H1 (cell line): ENCODE results near the gene KRT9. TPM values are rescaled to one million over a fixed set of nuclear protein-coding genes. Genes with fewer than 3 reads are reported as not detected.
A peak's percentile ranks its signal among the peaks of the same experiment; 100 is the strongest.

Experiments
- CTCF ChIA-PET: fragments of 300-600 bp; sonication (Branson Sonifier 250); formaldehyde crosslinking; loops from one replicate; lab custom pipeline; 2021; ENCODE audit not compliant: partially characterized antibody; lab: Charles Lee
- POLR2A ChIA-PET: fragments of 300-600 bp; sonication (Branson Sonifier 250); formaldehyde crosslinking; loops from one replicate; lab custom pipeline; 2021; ENCODE audit warnings: inconsistent platforms; ENCODE audit not compliant: partially characterized antibody; lab: Charles Lee
- DNase-seq, 2 experiments: peaks; one replicate each; pipeline versions ENCODE4 v3.0.0 to v3.0.0-alpha.2; 2010 to 2022; ENCODE audit warnings: low spot score in 2 of 2, low read depth in 1 of 2, mixed read lengths in 1 of 2
- FAIRE-seq: peaks from 2 replicates; lab custom pipeline; 2011; peaks lifted over from hg19 to GRCh38; lab: Jason Lieb, UNC
- H2AFZ ChIP-seq: 2 replicates; pipeline ENCODE4 v1.8.1; 2012; ENCODE audit warnings: low read length, inconsistent platforms
- H2AK5ac ChIP-seq: 2 replicates; pipeline ENCODE4 v1.6.1; 2013; ENCODE audit warnings: low read depth, low read length
- H2BK120ac ChIP-seq: replicated peaks from 2 replicates; pipeline ENCODE3; 2013; ENCODE audit warnings: low read depth, low read length, inconsistent platforms
- H2BK12ac ChIP-seq: 2 replicates; pipeline ENCODE4 v1.6.1; 2013; ENCODE audit warnings: low read depth, low read length
- H2BK15ac ChIP-seq: 2 replicates; pipeline ENCODE4 v1.6.1; 2013; ENCODE audit warnings: low read length
- H2BK20ac ChIP-seq: 2 replicates; pipeline ENCODE4 v1.6.1; 2013; ENCODE audit warnings: low read length
- H2BK5ac ChIP-seq: 2 replicates; pipeline ENCODE4 v1.6.1; 2013; ENCODE audit warnings: low read depth, low read length
- H3K14ac ChIP-seq: 2 replicates; pipeline ENCODE4 v1.6.1; 2013; ENCODE audit warnings: inconsistent platforms; ENCODE audit not compliant: insufficient read length
- H3K18ac ChIP-seq: 2 replicates; pipeline ENCODE4 v1.6.1; 2013; ENCODE audit warnings: low read length; ENCODE audit errors: extremely low read depth
- H3K23ac ChIP-seq: 2 replicates; pipeline ENCODE4 v1.6.1; 2013; ENCODE audit warnings: inconsistent platforms; ENCODE audit not compliant: insufficient read length
- H3K23me2 ChIP-seq: 2 replicates; pipeline ENCODE4 v1.6.1; 2013; ENCODE audit warnings: low read depth, low read length
- H3K27ac ChIP-seq: 2 replicates; pipeline ENCODE4 v1.6.1; 2011; ENCODE audit warnings: low read depth, low read length, inconsistent platforms
- H3K27me3 ChIP-seq, 4 experiments: replicated peaks in 1 of 4; 1 replicate in 1 of 4; 2 replicates in 3 of 4; pipeline versions ENCODE4 v1.6.1 to v1.8.1; 2011 to 2013; ENCODE audit warnings: low read length in 3 of 4, mild to moderate bottlenecking in 3 of 4, inconsistent platforms in 2 of 4, mixed read lengths in 2 of 4, moderate library complexity in 1 of 4; ENCODE audit not compliant: control insufficient read depth in 3 of 4, insufficient read depth in 3 of 4; ENCODE audit errors: extremely low read depth in 1 of 4
- H3K36me3 ChIP-seq, 4 experiments: 2 replicates each; pipeline versions ENCODE4 v1.6.1 to v1.8.1; 2011 to 2013; ENCODE audit warnings: mild to moderate bottlenecking in 4 of 4, low read length in 3 of 4, moderate library complexity in 2 of 4, control low read depth in 1 of 4, inconsistent platforms in 1 of 4; ENCODE audit not compliant: insufficient read depth in 4 of 4, control insufficient read depth in 2 of 4
- H3K4ac ChIP-seq: replicated peaks from 2 replicates; pipeline ENCODE3; 2013; ENCODE audit warnings: low read length, low read depth, mixed read lengths, inconsistent platforms; ENCODE audit not compliant: insufficient read length
- H3K4me1 ChIP-seq, 4 experiments: replicated peaks in 1 of 4; 1 replicate in 1 of 4; 2 replicates in 3 of 4; pipeline versions ENCODE4 v1.6.1 to v1.8.1; 2011 to 2013; ENCODE audit warnings: low read length in 3 of 4, inconsistent platforms in 2 of 4, mixed read lengths in 1 of 4; ENCODE audit not compliant: insufficient read depth in 4 of 4, control insufficient read depth in 3 of 4
- H3K4me2 ChIP-seq, 2 experiments: 2 replicates each; pipeline versions ENCODE4 v1.6.1 to v1.8.1; 2011 to 2013; ENCODE audit warnings: low read depth in 2 of 2, low read length in 2 of 2, control low read depth in 1 of 2, inconsistent platforms in 1 of 2, mild to moderate bottlenecking in 1 of 2; ENCODE audit not compliant: insufficient read depth in 1 of 2
- H3K4me3 ChIP-seq, 4 experiments: fragments of 200-600, 300-600 bp in 1 of 4; sonication (generic), shearing (Covaris generic), sonication (Bioruptor Twin) in 1 of 4; 2 replicates each; pipeline versions ENCODE4 v1.5.1 to v1.8.1; 2011 to 2016; ENCODE audit warnings: low read length in 4 of 4, low read depth in 3 of 4, control low read depth in 2 of 4, inconsistent platforms in 2 of 4, mild to moderate bottlenecking in 2 of 4, mixed read lengths in 1 of 4, moderate library complexity in 1 of 4; ENCODE audit not compliant: insufficient read depth in 2 of 4; ENCODE audit errors: extremely low read depth in 1 of 4
- H3K56ac ChIP-seq: replicated peaks from 2 replicates; pipeline ENCODE3; 2013; ENCODE audit warnings: low read depth, mild to moderate bottlenecking, mixed read lengths, low read length, inconsistent platforms; ENCODE audit not compliant: insufficient read length
- H3K79me1 ChIP-seq: 2 replicates; pipeline ENCODE4 v1.6.1; 2013; ENCODE audit warnings: low read depth, low read length, control low read depth
- H3K79me2 ChIP-seq, 2 experiments: 2 replicates each; pipeline versions ENCODE4 v1.6.1 to v1.8.1; 2012 to 2013; ENCODE audit warnings: low read length in 2 of 2, mild to moderate bottlenecking in 2 of 2, inconsistent platforms in 1 of 2; ENCODE audit not compliant: insufficient read depth in 2 of 2, control insufficient read depth in 1 of 2
- H3K9ac ChIP-seq, 4 experiments: replicated peaks in 1 of 4; 1 replicate in 1 of 4; 2 replicates in 3 of 4; pipeline versions ENCODE4 v1.6.1 to v1.8.1; 2011 to 2013; ENCODE audit warnings: low read depth in 3 of 4, low read length in 3 of 4, control low read depth in 2 of 4, mild to moderate bottlenecking in 2 of 4, moderate library complexity in 2 of 4, inconsistent platforms in 1 of 4; ENCODE audit errors: extremely low read depth in 1 of 4
- H3K9me3 ChIP-seq, 2 experiments: 2 replicates each; pipeline versions ENCODE4 v1.6.1 to v1.8.1; 2012 to 2013; ENCODE audit warnings: mild to moderate bottlenecking in 2 of 2, moderate library complexity in 2 of 2, control low read depth in 1 of 2, inconsistent platforms in 1 of 2, low read depth in 1 of 2, low read length in 1 of 2, mixed read lengths in 1 of 2; ENCODE audit not compliant: insufficient read depth in 2 of 2
- H4K20me1 ChIP-seq, 2 experiments: replicated peaks in 1 of 2; 2 replicates each; pipeline versions ENCODE3 to v1.8.1; 2011 to 2013; ENCODE audit warnings: inconsistent platforms in 2 of 2, low read length in 2 of 2, mild to moderate bottlenecking in 1 of 2; ENCODE audit not compliant: insufficient read depth in 2 of 2, control insufficient read depth in 1 of 2
- H4K5ac ChIP-seq: 2 replicates; pipeline ENCODE4 v1.6.1; 2013; ENCODE audit warnings: low read length, low read depth, mixed read lengths, inconsistent platforms; ENCODE audit not compliant: insufficient read length
- H4K8ac ChIP-seq: 2 replicates; pipeline ENCODE4 v1.8.0; 2013; ENCODE audit warnings: mild to moderate bottlenecking, moderate library complexity, low read length, inconsistent platforms; ENCODE audit not compliant: insufficient read depth; ENCODE audit errors: extremely low read depth
- H4K91ac ChIP-seq: replicated peaks from 2 replicates; pipeline ENCODE3; 2013; ENCODE audit warnings: low read length, mixed read lengths, inconsistent platforms; ENCODE audit not compliant: insufficient read length
- BACH1 ChIP-seq: IDR thresholded peaks from 2 replicates; pipeline ENCODE4 v1.6.1; 2012; ENCODE audit warnings: low read length, improper control_type of control experiment
- CEBPB ChIP-seq: IDR thresholded peaks from 2 replicates; pipeline ENCODE4 v1.6.1; 2012; ENCODE audit warnings: low read depth, low read length
- E2F6 ChIP-seq: IDR thresholded peaks from 2 replicates; pipeline ENCODE4 v1.6.1; 2012; ENCODE audit warnings: inconsistent platforms
- FOSL1 ChIP-seq: IDR thresholded peaks from 2 replicates; pipeline ENCODE4 v1.6.1; 2011; ENCODE audit warnings: mild to moderate bottlenecking, low read depth, low read length, moderate library complexity; ENCODE audit not compliant: insufficient read depth
- KDM4A ChIP-seq: IDR thresholded peaks from one replicate; pipeline ENCODE4 v1.7.1; 2012; ENCODE audit warnings: low read depth, mild to moderate bottlenecking, moderate library complexity, low read length, inconsistent platforms; ENCODE audit not compliant: severe bottlenecking
- NANOG ChIP-seq: IDR thresholded peaks from 2 replicates; pipeline ENCODE4 v1.6.1; 2011; ENCODE audit warnings: low read length, low read depth, mild to moderate bottlenecking, inconsistent platforms; ENCODE audit not compliant: insufficient read depth, poor library complexity, severe bottlenecking
- RAD21 ChIP-seq, 2 experiments: IDR thresholded peaks in 1 of 2; conservative IDR thresholded peaks in 1 of 2; 2 replicates each; pipeline ENCODE4 v1.6.1; 2011; ENCODE audit warnings: low read depth in 2 of 2, low read length in 2 of 2, improper control_type of control experiment in 1 of 2, inconsistent platforms in 1 of 2, mild to moderate bottlenecking in 1 of 2, moderate library complexity in 1 of 2
- RNF2 ChIP-seq: fragments of 200-900, 300-1000 bp; sonication (generic); IDR thresholded peaks from 2 replicates; pipeline ENCODE4 v1.7.1; 2016; ENCODE audit warnings: borderline replicate concordance, low read depth, mild to moderate bottlenecking, antibody characterized with exemption, low read length; ENCODE audit not compliant: poor library complexity, severe bottlenecking; ENCODE audit errors: missing control alignments
- SIRT6 ChIP-seq: IDR thresholded peaks from one replicate; pipeline ENCODE4 v1.7.1; 2012; ENCODE audit warnings: low read length, inconsistent platforms
- SIX5 ChIP-seq: IDR thresholded peaks from 2 replicates; pipeline ENCODE4 v1.6.1; 2011; ENCODE audit warnings: mild to moderate bottlenecking, low read depth, low read length
- SP2 ChIP-seq: IDR thresholded peaks from 2 replicates; pipeline ENCODE4 v1.6.1; 2012; ENCODE audit warnings: mild to moderate bottlenecking, low read length, inconsistent platforms
- TCF12 ChIP-seq: IDR thresholded peaks from 2 replicates; pipeline ENCODE4 v1.6.1; 2011; ENCODE audit warnings: low read depth, mild to moderate bottlenecking, low read length
- YY1 ChIP-seq: IDR thresholded peaks from 2 replicates; pipeline ENCODE4 v1.6.1; 2011; ENCODE audit warnings: low read depth, mild to moderate bottlenecking, low read length
- WGBS, 2 experiments: shearing (Covaris generic) in 1 of 2; methylation state at CpG; one replicate each; pipeline versions ENCODE4 v1.1.6 to v1.1.7; 2013 to 2015; ENCODE audit warnings: low lambda C conversion rate in 2 of 2, mixed read lengths in 2 of 2, inconsistent platforms in 1 of 2, low coverage in 1 of 2, missing lambda C conversion rate in 1 of 2; ENCODE audit not compliant: insufficient replicate concordance in 2 of 2, insufficient coverage in 1 of 2, insufficient read length in 1 of 2; ENCODE audit errors: extremely low coverage in 1 of 2, missing lambda C conversion rate in 1 of 2; 5-methylcytosine and 5-hydroxymethylcytosine counted together
- polyA plus RNA-seq, 7 experiments: library from polyadenylated mRNA; depleted of rRNA in 3 of 7; stranded (reverse) in 5 of 7; unstranded in 2 of 7; fragments of >200 nt in 5 of 7; fragments of 200-250 nt in 2 of 7; gene quantifications; 1 replicate in 5 of 7; 2 replicates in 1 of 7; 4 replicates in 1 of 7; pipeline versions ENCODE4 v1.2.1 to v1.2.3, GENCODE V29; 2011 to 2013; ENCODE audit warnings: missing spikeins in 2 of 7, mixed read lengths in 2 of 7
- total RNA-seq: library from RNA; stranded (reverse); fragmentation: NEBNext Ultra II Directional; extraction: Animal tissue kit (Norgen Biotek cat#: 25700); gene quantifications from 2 replicates; pipeline ENCODE4 v1.2.1, GENCODE V29; 2021

The KRT9 gene
- total and polyA plus RNA-seq, 2 of the 8 experiments (the other 6 are each of a cell fraction or from before 2014, with no cell fraction given), result not detected

GRCh38 chr17:41578538-41578937 lies 6.7 kb upstream of the KRT9 start:
- H3K56ac ChIP-seq, result no peak overlapping the region
- 100% methylated on average over 1 of the region's 1 CpG; no CpG with 5 or more reads in 1 of the 2 experiments for WGBS, 2 experiments
- no peak overlapping the region for H3K9ac ChIP-seq
- no peak overlapping the region for H3K4me3 ChIP-seq
- 0 out of 2 replicates have a peak overlapping the region, but pooled peaks have one; percentile 20 for H2BK15ac ChIP-seq
- no peak overlapping the region for H3K27ac ChIP-seq
- H2BK20ac ChIP-seq, result no peak overlapping the region
- DNase-seq (no peak), FAIRE-seq (no peak)
- no peaks in the 10 kb centered on the region for H3K79me1 ChIP-seq
- H3K23me2 ChIP-seq, result no peaks in the 10 kb centered on the region
- no peak overlapping the region; the same call in 1 of the 2 replicates for H2AFZ ChIP-seq
- no peak overlapping the region for H2BK5ac ChIP-seq
- H3K23ac ChIP-seq, result no peak overlapping the region
- no peaks in the 10 kb centered on the region for H3K9me3 ChIP-seq
- H4K8ac ChIP-seq, result no peak overlapping the region
- no peaks in the 10 kb centered on the region for H3K79me2 ChIP-seq
- H4K91ac ChIP-seq, result no peak overlapping the region
- no peak overlapping the region for H3K4me2 ChIP-seq
- ChIA-PET POLR2A (interaction anchor here (0.9 to 2.7 kb wide), 4 partner anchors 9 to 111 kb away, joined by 3 to 11 read pairs (median 4); partner anchors contain the start of gene EIF1), CTCF (interaction anchor here (0.6 to 3.0 kb wide), 26 partner anchors 8 to 1018 kb away, joined by 3 to 36 read pairs (median 5); partner anchors contain the start of genes KRT14 and KRT17)
- no peaks in the 10 kb centered on the region for H3K36me3 ChIP-seq
- no peak overlapping the region for H2BK120ac ChIP-seq
- no peak overlapping the region for H4K5ac ChIP-seq
- H3K27me3 ChIP-seq, result peaks cover 0 to 2% (median 0%) of the 10 kb centered on the region in 4 experiments; a peak in 1 of 7 replicates
- no peaks in the 10 kb centered on the region for H4K20me1 ChIP-seq
- H3K18ac ChIP-seq, result no peak overlapping the region; the same call in 1 of the 2 replicates
- no peak overlapping the region for H2BK12ac ChIP-seq
- H3K14ac ChIP-seq, result no peak overlapping the region
- H3K4me1 ChIP-seq, result peaks cover 0 to 4% (median 2%) of the 10 kb centered on the region in 4 experiments; a peak in 3 of 7 replicates
- H3K4ac ChIP-seq, result no peak overlapping the region
- no peak overlapping the region for H2AK5ac ChIP-seq
- TF ChIP-seq YY1 (no peak), BACH1 (no peak), FOSL1 (no peak), CEBPB (no peak), E2F6 (no peak), SIRT6 (no peak), KDM4A (no peak), RAD21 (IDR thresholded peaks at IDR 0.05 in 1 of 2, conservative IDR thresholded peaks at IDR 0.05 in 1 of 2; ENCODE audit: low read depth in 2 of 2, low read length in 2 of 2) (no peak), RNF2 (no peak), TCF12 (no peak), NANOG (no peak), SIX5 (no peak), SP2 (no peak)
